WERI-Rb-1 (cell line): ENCODE measurements around the gene OSER1.

Experiments
- DNase-seq: peaks from one replicate; pipeline ENCODE4 v3.0.0-alpha.2; 2020
- H3K27ac ChIP-seq: fragments of 250-450 bp; sonication (Bioruptor Pico); 2 replicates; pipeline ENCODE4 v1.5.1; 2020; ENCODE audit warnings: mild to moderate bottlenecking, moderate library complexity
- H3K27me3 ChIP-seq: fragments of 250-450 bp; sonication (Bioruptor Pico); 2 replicates; pipeline ENCODE4 v1.5.1; 2021; ENCODE audit warnings: mild to moderate bottlenecking, low read depth, moderate library complexity; ENCODE audit not compliant: insufficient read depth, severe bottlenecking
- H3K36me3 ChIP-seq: fragments of 250-450 bp; sonication (Bioruptor Pico); 2 replicates; pipeline ENCODE4 v1.5.1; 2020; ENCODE audit warnings: mild to moderate bottlenecking, moderate library complexity
- H3K4me3 ChIP-seq: 2 replicates; pipeline ENCODE4 v1.5.1; 2011; ENCODE audit warnings: low read depth, mild to moderate bottlenecking, control low read depth, low read length
- H3K9me3 ChIP-seq: fragments of 250-450 bp; sonication (Bioruptor Pico); 2 replicates; pipeline ENCODE4 v1.5.1; 2021; ENCODE audit warnings: mild to moderate bottlenecking, moderate library complexity; ENCODE audit not compliant: severe bottlenecking
- TF ChIP-seq, protein P1 (sequence below): IDR thresholded peaks from 2 replicates; pipeline ENCODE4 v1.5.1; 2011; ENCODE audit warnings: low read depth, mild to moderate bottlenecking, control low read depth, inconsistent platforms, low read length

Gene OSER1

DNA sequence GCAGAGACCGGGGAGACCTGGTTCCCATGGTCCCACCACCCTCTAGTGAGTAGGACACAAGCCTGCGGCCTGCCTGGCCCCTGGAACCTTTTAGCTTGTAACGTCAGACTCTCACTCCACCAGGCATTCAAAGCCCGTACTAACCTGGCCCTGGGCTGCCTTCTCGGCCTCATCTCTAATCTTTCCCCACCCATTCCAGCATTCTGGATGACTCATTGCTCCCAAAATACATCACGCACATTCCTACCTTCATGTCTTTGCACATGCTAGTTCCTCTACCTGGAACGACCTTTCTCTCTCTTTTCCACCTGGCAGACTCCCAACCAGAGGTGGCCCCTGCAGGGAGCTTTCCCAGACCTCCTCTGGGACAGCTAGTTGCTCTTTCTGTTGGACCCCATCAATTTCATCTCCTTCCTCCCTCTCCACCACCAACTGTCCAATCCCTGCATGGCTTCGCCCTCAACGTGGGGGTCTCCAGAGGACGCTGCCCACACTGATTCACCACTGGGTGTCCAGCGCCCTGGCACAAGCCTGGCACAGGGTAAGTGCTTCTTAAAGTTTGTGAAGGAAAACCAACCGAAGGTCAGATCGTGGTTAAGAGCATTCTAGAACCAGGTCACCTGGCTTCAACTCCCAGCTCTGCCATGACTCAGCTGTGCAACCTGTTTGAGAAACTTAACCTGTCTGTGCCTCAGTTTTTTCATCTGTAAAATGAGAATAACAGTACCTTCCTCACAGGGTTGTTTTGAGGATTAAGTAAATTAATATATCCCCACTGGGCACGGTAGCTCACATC, 58.8 kb downstream of the OSER1 start:
- DNase-seq = no peak
- Histone ChIP-seq H3K9me3 (no peaks in the 10 kb centered on the region), H3K36me3 (no peaks in the 10 kb centered on the region), H3K4me3 (no peak overlapping the region), H3K27me3 (no peaks in the 10 kb centered on the region), H3K27ac (no peak overlapping the region)
- TF ChIP-seq, protein P1, sequence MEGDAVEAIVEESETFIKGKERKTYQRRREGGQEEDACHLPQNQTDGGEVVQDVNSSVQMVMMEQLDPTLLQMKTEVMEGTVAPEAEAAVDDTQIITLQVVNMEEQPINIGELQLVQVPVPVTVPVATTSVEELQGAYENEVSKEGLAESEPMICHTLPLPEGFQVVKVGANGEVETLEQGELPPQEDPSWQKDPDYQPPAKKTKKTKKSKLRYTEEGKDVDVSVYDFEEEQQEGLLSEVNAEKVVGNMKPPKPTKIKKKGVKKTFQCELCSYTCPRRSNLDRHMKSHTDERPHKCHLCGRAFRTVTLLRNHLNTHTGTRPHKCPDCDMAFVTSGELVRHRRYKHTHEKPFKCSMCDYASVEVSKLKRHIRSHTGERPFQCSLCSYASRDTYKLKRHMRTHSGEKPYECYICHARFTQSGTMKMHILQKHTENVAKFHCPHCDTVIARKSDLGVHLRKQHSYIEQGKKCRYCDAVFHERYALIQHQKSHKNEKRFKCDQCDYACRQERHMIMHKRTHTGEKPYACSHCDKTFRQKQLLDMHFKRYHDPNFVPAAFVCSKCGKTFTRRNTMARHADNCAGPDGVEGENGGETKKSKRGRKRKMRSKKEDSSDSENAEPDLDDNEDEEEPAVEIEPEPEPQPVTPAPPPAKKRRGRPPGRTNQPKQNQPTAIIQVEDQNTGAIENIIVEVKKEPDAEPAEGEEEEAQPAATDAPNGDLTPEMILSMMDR = no peak

DNA sequence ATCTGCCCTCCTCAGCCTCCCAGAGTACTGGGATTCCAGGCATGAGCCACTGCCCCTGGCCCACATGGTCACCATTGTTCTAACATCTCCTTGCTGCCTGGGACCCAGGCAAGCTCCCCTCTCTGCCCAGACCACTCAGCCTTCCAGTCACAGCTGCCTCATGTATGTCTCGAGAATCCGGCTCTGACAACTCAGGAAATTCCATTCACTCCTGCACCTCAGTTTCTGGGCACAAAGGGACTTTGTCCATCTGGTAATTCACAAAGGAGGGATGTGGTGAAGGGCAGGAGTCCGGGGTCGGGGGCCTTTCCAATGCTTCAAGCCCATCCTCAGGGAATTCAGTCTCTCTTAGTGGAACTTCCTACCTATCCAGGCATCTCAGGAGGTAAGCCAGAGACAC, 64.3 kb downstream of the OSER1 start:
- Histone ChIP-seq H3K27ac (no peak overlapping the region), H3K36me3 (no peaks in the 10 kb centered on the region), H3K4me3 (no peak overlapping the region), H3K9me3 (no peaks in the 10 kb centered on the region), H3K27me3 (no peaks in the 10 kb centered on the region)
- TF ChIP-seq, protein P1 = no peak
- DNase-seq = no peak
